ENCODE results near the gene ZNF160. TPM values are rescaled to one million over a fixed set of nuclear protein-coding genes. Genes with fewer than 3 reads are reported as not detected.

Gene ZNF160
- total and polyA plus RNA-seq, 9 of the 15 experiments (the other 6 are each of a cell fraction or from before 2014, with no cell fraction given): 3.6 to 22.1 (median 11.8) TPM

DNA sequence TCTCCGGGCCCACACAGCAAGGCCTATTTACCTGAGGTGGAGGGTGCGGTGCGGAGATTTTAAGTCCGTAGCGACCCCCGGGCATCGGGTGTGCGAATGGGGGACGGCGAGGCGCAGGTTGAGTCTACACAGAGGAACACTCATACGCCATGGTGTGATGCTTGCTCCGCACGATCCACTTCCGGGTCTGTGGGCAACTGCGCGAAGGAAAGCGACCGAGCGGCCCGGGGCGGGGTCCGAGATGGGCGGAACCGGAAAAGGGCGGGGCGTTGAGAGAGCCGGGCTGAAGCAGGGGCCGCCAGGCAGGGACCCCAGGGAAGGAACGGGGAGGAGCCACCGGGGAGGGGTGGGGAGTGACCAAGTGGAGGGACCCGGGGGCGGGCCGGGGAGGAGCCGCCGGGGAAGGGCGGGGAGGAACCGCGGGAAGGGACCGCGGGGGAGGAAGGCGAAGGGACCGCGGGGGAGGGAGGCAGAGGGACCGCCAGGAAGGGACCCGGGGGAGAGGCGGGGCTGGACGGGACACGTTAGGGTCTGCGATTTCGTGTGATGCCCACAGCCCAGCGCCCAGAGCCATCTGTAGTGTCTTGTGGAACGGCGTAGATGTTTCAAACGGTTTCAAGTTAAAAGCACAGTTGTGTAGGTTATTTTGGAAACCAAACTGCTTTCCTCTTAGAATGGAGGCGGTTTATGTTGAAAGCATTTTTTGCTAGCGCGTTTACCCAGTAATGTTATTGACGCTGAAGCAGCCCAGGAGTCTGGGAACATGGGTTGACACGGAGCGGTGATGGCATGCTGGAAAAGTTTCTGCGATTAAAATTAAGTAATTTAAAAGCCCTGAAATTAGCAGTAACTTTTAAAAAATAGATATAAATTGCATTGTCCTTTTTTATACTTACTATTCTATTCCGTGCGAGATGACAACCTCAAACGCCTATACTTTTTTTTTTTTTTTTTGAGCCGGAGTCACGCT, at the start of gene ZNF160 (continued):
- TF ChIP-seq SP2 (IDR thresholded peaks at IDR 0.05; ENCODE audit: extremely low read depth, low read depth, low read length, poor library complexity, severe bottlenecking) (no peak), SMC3 (conservative IDR thresholded peaks at IDR 0.05; ENCODE audit: insufficient read depth, low read depth, low read length) (no peak), ZNF134 (CRISPR knock-in tag; conservative IDR thresholded peaks at IDR 0.05) (peak; percentile 69; the same call in 1 of the 2 replicates), ASH1L (IDR thresholded peaks at IDR 0.05; ENCODE audit: borderline replicate concordance, low read depth, partially characterized antibody) (peak; percentile 50), FOXA1 (IDR thresholded peaks at IDR 0.05; ENCODE audit: borderline replicate concordance) (no peak), NFIX (CRISPR knock-in tag; IDR thresholded peaks at IDR 0.05; ENCODE audit: low read depth) (no peak), KAT2B (IDR thresholded peaks at IDR 0.05; ENCODE audit: low read depth, low read length) (no peak), NFYB (IDR thresholded peaks at IDR 0.05; ENCODE audit: extremely low read depth, insufficient read length) (no peak), ZNF764 (CRISPR knock-in tag; IDR thresholded peaks at IDR 0.05; ENCODE audit: low read depth) (no peak)
- TF ChIP-seq, protein P1, sequence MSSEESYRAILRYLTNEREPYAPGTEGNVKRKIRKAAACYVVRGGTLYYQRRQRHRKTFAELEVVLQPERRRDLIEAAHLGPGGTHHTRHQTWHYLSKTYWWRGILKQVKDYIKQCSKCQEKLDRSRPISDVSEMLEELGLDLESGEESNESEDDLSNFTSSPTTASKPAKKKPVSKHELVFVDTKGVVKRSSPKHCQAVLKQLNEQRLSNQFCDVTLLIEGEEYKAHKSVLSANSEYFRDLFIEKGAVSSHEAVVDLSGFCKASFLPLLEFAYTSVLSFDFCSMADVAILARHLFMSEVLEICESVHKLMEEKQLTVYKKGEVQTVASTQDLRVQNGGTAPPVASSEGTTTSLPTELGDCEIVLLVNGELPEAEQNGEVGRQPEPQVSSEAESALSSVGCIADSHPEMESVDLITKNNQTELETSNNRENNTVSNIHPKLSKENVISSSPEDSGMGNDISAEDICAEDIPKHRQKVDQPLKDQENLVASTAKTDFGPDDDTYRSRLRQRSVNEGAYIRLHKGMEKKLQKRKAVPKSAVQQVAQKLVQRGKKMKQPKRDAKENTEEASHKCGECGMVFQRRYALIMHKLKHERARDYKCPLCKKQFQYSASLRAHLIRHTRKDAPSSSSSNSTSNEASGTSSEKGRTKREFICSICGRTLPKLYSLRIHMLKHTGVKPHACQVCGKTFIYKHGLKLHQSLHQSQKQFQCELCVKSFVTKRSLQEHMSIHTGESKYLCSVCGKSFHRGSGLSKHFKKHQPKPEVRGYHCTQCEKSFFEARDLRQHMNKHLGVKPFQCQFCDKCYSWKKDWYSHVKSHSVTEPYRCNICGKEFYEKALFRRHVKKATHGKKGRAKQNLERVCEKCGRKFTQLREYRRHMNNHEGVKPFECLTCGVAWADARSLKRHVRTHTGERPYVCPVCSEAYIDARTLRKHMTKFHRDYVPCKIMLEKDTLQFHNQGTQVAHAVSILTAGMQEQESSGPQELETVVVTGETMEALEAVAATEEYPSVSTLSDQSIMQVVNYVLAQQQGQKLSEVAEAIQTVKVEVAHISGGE (CRISPR knock-in tag; IDR thresholded peaks at IDR 0.05): peak in 2 of 3 experiments; percentile 40 to 96; a peak in 2 of 6 replicates
- TF ChIP-seq, protein P2, sequence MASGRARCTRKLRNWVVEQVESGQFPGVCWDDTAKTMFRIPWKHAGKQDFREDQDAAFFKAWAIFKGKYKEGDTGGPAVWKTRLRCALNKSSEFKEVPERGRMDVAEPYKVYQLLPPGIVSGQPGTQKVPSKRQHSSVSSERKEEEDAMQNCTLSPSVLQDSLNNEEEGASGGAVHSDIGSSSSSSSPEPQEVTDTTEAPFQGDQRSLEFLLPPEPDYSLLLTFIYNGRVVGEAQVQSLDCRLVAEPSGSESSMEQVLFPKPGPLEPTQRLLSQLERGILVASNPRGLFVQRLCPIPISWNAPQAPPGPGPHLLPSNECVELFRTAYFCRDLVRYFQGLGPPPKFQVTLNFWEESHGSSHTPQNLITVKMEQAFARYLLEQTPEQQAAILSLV (tag; IDR thresholded peaks at IDR 0.05): no peak
- TF ChIP-seq, protein P3, sequence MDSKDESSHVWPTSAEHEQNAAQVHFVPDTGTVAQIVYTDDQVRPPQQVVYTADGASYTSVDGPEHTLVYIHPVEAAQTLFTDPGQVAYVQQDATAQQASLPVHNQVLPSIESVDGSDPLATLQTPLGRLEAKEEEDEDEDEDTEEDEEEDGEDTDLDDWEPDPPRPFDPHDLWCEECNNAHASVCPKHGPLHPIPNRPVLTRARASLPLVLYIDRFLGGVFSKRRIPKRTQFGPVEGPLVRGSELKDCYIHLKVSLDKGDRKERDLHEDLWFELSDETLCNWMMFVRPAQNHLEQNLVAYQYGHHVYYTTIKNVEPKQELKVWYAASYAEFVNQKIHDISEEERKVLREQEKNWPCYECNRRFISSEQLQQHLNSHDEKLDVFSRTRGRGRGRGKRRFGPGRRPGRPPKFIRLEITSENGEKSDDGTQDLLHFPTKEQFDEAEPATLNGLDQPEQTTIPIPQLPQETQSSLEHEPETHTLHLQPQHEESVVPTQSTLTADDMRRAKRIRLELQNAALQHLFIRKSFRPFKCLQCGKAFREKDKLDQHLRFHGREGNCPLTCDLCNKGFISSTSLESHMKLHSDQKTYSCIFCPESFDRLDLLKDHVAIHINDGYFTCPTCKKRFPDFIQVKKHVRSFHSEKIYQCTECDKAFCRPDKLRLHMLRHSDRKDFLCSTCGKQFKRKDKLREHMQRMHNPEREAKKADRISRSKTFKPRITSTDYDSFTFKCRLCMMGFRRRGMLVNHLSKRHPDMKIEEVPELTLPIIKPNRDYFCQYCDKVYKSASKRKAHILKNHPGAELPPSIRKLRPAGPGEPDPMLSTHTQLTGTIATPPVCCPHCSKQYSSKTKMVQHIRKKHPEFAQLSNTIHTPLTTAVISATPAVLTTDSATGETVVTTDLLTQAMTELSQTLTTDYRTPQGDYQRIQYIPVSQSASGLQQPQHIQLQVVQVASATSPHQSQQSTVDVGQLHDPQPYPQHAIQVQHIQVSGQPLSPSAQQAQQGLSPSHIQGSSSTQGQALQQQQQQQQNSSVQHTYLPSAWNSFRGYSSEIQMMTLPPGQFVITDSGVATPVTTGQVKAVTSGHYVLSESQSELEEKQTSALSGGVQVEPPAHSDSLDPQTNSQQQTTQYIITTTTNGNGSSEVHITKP (IDR thresholded peaks at IDR 0.05; ENCODE audit: partially characterized antibody): peak; percentile 69
- TF ChIP-seq, protein P4, sequence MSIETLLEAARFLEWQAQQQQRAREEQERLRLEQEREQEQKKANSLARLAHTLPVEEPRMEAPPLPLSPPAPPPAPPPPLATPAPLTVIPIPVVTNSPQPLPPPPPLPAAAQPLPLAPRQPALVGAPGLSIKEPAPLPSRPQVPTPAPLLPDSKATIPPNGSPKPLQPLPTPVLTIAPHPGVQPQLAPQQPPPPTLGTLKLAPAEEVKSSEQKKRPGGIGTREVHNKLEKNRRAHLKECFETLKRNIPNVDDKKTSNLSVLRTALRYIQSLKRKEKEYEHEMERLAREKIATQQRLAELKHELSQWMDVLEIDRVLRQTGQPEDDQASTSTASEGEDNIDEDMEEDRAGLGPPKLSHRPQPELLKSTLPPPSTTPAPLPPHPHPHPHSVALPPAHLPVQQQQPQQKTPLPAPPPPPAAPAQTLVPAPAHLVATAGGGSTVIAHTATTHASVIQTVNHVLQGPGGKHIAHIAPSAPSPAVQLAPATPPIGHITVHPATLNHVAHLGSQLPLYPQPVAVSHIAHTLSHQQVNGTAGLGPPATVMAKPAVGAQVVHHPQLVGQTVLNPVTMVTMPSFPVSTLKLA (conservative IDR thresholded peaks at IDR 0.05): peak; percentile 67 to 71

All from K562 (cell line).